H9 (cell line): ENCODE results near the gene TMEM31. TPM values are rescaled to one million over a fixed set of nuclear protein-coding genes. Genes with fewer than 3 reads are reported as not detected.
A peak's percentile ranks its signal among the peaks of the same experiment; 100 is the strongest.

Experiments
- DNase-seq: peaks from one replicate; pipeline ENCODE4 v3.0.0-alpha.2; 2017
- H2AFZ ChIP-seq: one replicate; pipeline ENCODE4 v1.6.1; 2013; ENCODE audit warnings: mild to moderate bottlenecking, low read length, control low read depth, moderate library complexity
- H2AK5ac ChIP-seq: 2 replicates; pipeline ENCODE4 v1.6.1; 2013; ENCODE audit warnings: low read length, control low read depth, mixed read lengths; ENCODE audit not compliant: insufficient read length
- H2BK120ac ChIP-seq: one replicate; pipeline ENCODE4 v1.6.1; 2013; ENCODE audit warnings: low read depth, mild to moderate bottlenecking, low read length, control low read depth, inconsistent platforms; ENCODE audit not compliant: poor library complexity, severe bottlenecking
- H2BK12ac ChIP-seq: 2 replicates; pipeline ENCODE4 v1.6.1; 2013; ENCODE audit warnings: low read length, control low read depth, mixed read lengths, low read depth; ENCODE audit not compliant: insufficient read length
- H2BK15ac ChIP-seq: 2 replicates; pipeline ENCODE4 v1.6.1; 2013; ENCODE audit warnings: low read depth, low read length, control low read depth
- H2BK20ac ChIP-seq: one replicate; pipeline ENCODE4 v1.6.1; 2013; ENCODE audit warnings: low read depth, mild to moderate bottlenecking, low read length, control low read depth, inconsistent platforms; ENCODE audit not compliant: poor library complexity, severe bottlenecking
- H2BK5ac ChIP-seq: 2 replicates; pipeline ENCODE4 v1.6.1; 2013; ENCODE audit warnings: low read length, control low read depth, mixed read lengths; ENCODE audit not compliant: insufficient read length
- H3K14ac ChIP-seq: 2 replicates; pipeline ENCODE4 v1.6.1; 2013; ENCODE audit warnings: low read length, control low read depth; ENCODE audit not compliant: insufficient read depth
- H3K18ac ChIP-seq: 2 replicates; pipeline ENCODE4 v1.6.1; 2013; ENCODE audit warnings: low read depth, mild to moderate bottlenecking, mixed read lengths, low read length, control low read depth; ENCODE audit not compliant: insufficient read length
- H3K23ac ChIP-seq: 2 replicates; pipeline ENCODE4 v1.6.1; 2013; ENCODE audit warnings: low read length, control low read depth, mixed read lengths, low read depth; ENCODE audit not compliant: insufficient read length
- H3K23me2 ChIP-seq: 2 replicates; pipeline ENCODE4 v1.6.1; 2013; ENCODE audit warnings: low read depth, mild to moderate bottlenecking, mixed read lengths, low read length, control low read depth; ENCODE audit not compliant: insufficient read length, poor library complexity, severe bottlenecking
- H3K27ac ChIP-seq: 2 replicates; pipeline ENCODE4 v1.5.1; 2013; ENCODE audit warnings: low read length, control low read depth, mixed read lengths, low read depth; ENCODE audit not compliant: insufficient read length
- H3K27me3 ChIP-seq: 2 replicates; pipeline ENCODE4 v1.6.1; 2013; ENCODE audit warnings: low read length, control low read depth, inconsistent platforms; ENCODE audit not compliant: insufficient read depth
- H3K4ac ChIP-seq: 2 replicates; pipeline ENCODE4 v1.6.1; 2013; ENCODE audit warnings: low read depth, mild to moderate bottlenecking, control low read depth, inconsistent platforms, low read length, moderate library complexity
- H3K4me1 ChIP-seq: 2 replicates; pipeline ENCODE4 v1.6.1; 2013; ENCODE audit warnings: low read length, control low read depth, inconsistent platforms; ENCODE audit not compliant: insufficient read depth
- H3K4me2 ChIP-seq: 2 replicates; pipeline ENCODE4 v1.6.1; 2013; ENCODE audit warnings: low read length, control low read depth, mixed read lengths; ENCODE audit not compliant: insufficient read length, insufficient read depth
- H3K56ac ChIP-seq: 2 replicates; pipeline ENCODE4 v1.6.1; 2013; ENCODE audit warnings: low read depth, mild to moderate bottlenecking, mixed read lengths, low read length, control low read depth; ENCODE audit not compliant: insufficient read length
- H3K79me1 ChIP-seq: 2 replicates; pipeline ENCODE4 v1.6.1; 2013; ENCODE audit warnings: low read depth, mild to moderate bottlenecking, moderate library complexity, low read length, control low read depth, inconsistent platforms; ENCODE audit not compliant: insufficient read depth, poor library complexity, severe bottlenecking
- H3K79me2 ChIP-seq: 2 replicates; pipeline ENCODE4 v1.6.1; 2013; ENCODE audit warnings: low read length, control low read depth, inconsistent platforms; ENCODE audit not compliant: insufficient read depth
- H3K9ac ChIP-seq: 2 replicates; pipeline ENCODE4 v1.6.1; 2013; ENCODE audit warnings: low read length, control low read depth, mixed read lengths; ENCODE audit not compliant: insufficient read length; ENCODE audit errors: extremely low read depth
- H3K9me3 ChIP-seq: one replicate; pipeline ENCODE4 v1.6.1; 2013; ENCODE audit warnings: low read depth, low read length, inconsistent platforms; ENCODE audit not compliant: control insufficient read depth
- H3T11ph ChIP-seq: one replicate; pipeline ENCODE4 v1.6.1; 2013; ENCODE audit warnings: mild to moderate bottlenecking, low read length, control low read depth, inconsistent platforms
- H4K20me1 ChIP-seq: one replicate; pipeline ENCODE4 v1.6.1; 2013; ENCODE audit not compliant: control insufficient read depth, insufficient read length, insufficient read depth
- H4K5ac ChIP-seq: 2 replicates; pipeline ENCODE4 v1.6.1; 2013; ENCODE audit warnings: low read depth, mild to moderate bottlenecking, mixed read lengths, low read length, control low read depth; ENCODE audit not compliant: insufficient read length
- H4K8ac ChIP-seq: replicated peaks from 2 replicates; pipeline ENCODE4 v1.6.1; 2013; ENCODE audit warnings: low read length, control low read depth, mixed read lengths, low read depth; ENCODE audit not compliant: insufficient read length
- H4K91ac ChIP-seq: 2 replicates; pipeline ENCODE4 v1.6.1; 2013; ENCODE audit warnings: low read depth, mild to moderate bottlenecking, moderate library complexity, mixed read lengths, low read length, control low read depth; ENCODE audit not compliant: insufficient read length
- H3K27ac Mint-ChIP-seq, 3 experiments: 2 replicates in 2 of 3; 3 replicates in 1 of 3; pipeline ENCODE4 v1.8.0; 2020 to 2021; ENCODE audit warnings: mixed read lengths in 3 of 3, mild to moderate bottlenecking in 1 of 3, moderate library complexity in 1 of 3
- H3K27me3 Mint-ChIP-seq: 2 replicates; pipeline ENCODE4 v1.8.0; 2021; ENCODE audit warnings: low read depth, mild to moderate bottlenecking, moderate library complexity, mixed read lengths
- H3K36me3 Mint-ChIP-seq, 3 experiments: 2 replicates in 2 of 3; 3 replicates in 1 of 3; pipeline ENCODE4 v1.8.0; 2020 to 2021; ENCODE audit warnings: low read depth in 3 of 3, mixed read lengths in 3 of 3; ENCODE audit not compliant: insufficient read depth in 1 of 3
- H3K4me1 Mint-ChIP-seq, 2 experiments: 2 replicates each; pipeline ENCODE4 v1.8.0; 2020; ENCODE audit warnings: mixed read lengths in 2 of 2
- H3K4me3 Mint-ChIP-seq, 2 experiments: 2 replicates in 1 of 2; 3 replicates in 1 of 2; pipeline ENCODE4 v1.8.0; 2020 to 2021; ENCODE audit warnings: mild to moderate bottlenecking in 2 of 2, mixed read lengths in 2 of 2, moderate library complexity in 1 of 2
- H3K9me3 Mint-ChIP-seq, 2 experiments: 2 replicates in 1 of 2; 3 replicates in 1 of 2; pipeline ENCODE4 v1.8.0; 2020; ENCODE audit warnings: mild to moderate bottlenecking in 2 of 2, mixed read lengths in 2 of 2, moderate library complexity in 1 of 2
- CTCF ChIP-seq: fragments of 200-600 bp; sonication (generic); conservative IDR thresholded peaks from 3 replicates; pipeline ENCODE4 v1.8.0; 2021; ENCODE audit warnings: antibody characterized with exemption, mild to moderate bottlenecking
- WGBS: extraction: QIAGEN DNeasy Blood & Tissue Kit; methylation state at CpG from one replicate; pipeline ENCODE4 v1.1.7; 2013; ENCODE audit warnings: missing lambda C conversion rate, low lambda C conversion rate, mixed read lengths; ENCODE audit not compliant: insufficient read length; ENCODE audit errors: extremely low coverage; 5-methylcytosine and 5-hydroxymethylcytosine counted together
- total RNA-seq: library from RNA; stranded (reverse); gene quantifications from 2 replicates; pipeline ENCODE4 v1.2.1, GENCODE V29; 2021

Gene TMEM31
- total RNA-seq, 1 experiment from 2014 or later, result 0.55 TPM

DNA sequence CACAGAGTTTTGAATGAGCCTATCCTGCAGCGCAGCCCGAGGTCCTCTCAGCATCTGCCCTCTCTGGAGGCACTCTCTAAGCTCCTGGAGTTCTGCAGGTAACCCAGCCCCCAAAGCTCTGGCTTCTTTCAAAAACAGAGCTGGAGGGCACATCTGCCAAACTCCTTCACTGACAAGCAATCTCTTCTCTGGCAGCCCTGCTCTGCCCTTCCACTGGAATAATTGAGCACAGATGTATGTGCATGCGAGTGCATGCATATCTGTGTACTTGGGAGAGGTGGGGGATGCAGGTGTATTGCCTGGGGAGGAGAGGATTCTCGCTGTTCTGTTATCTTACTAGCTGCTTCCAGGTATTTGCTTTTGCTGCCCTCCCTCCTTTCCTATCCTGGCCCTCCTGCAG is 43.7 kb downstream of the TMEM31 start:
- Mint-ChIP-seq H3K9me3 (peaks cover 0 to 36% of the 10 kb centered on the region in 2 experiments; a peak in 2 of 5 replicates), H3K27ac (peak overlapping the region; percentile 24 to 59 (median 39); a peak in 2 of 7 replicates), H3K27me3 (no peaks in the 10 kb centered on the region; the same call in none of the 2 replicates), H3K4me1 (peaks cover 15 to 54% of the 10 kb centered on the region in 2 experiments), H3K4me3 (no peak overlapping the region; a peak in 1 of 5 replicates), H3K36me3 (peaks cover 66 to 90% (median 75%) of the 10 kb centered on the region in 3 experiments)
- Histone ChIP-seq H4K5ac (no peak overlapping the region), H2AK5ac (no peak overlapping the region), H3K9me3 (no peaks in the 10 kb centered on the region), H3K4me2 (no peak overlapping the region), H2BK12ac (no peak overlapping the region), H3K23ac (no peak overlapping the region), H4K8ac (no peak overlapping the region), H3K14ac (no peak overlapping the region), H2BK5ac (no peak overlapping the region), H3T11ph (no peak overlapping the region), H3K79me2 (no peaks in the 10 kb centered on the region), H2BK15ac (no peak overlapping the region), H4K91ac (no peak overlapping the region), H2BK20ac (no peak overlapping the region), H2BK120ac (no peak overlapping the region), H4K20me1 (no peaks in the 10 kb centered on the region), H3K9ac (no peak overlapping the region), H3K23me2 (no peaks in the 10 kb centered on the region), H3K4me1 (no peaks in the 10 kb centered on the region; the same call in 1 of the 2 replicates), H3K56ac (no peak overlapping the region), H3K27ac (no peak overlapping the region), H3K79me1 (no peaks in the 10 kb centered on the region), H2AFZ (no peak overlapping the region), H3K18ac (no peak overlapping the region), H3K4ac (no peak overlapping the region), H3K27me3 (no peaks in the 10 kb centered on the region)
- no CpG with 5 or more reads among the region's 4 CpGs for WGBS
- no peak for TF ChIP-seq CTCF
- no peak for DNase-seq
